Suppressor macrophage treated with lipopolysaccharide for 1 hour (primary cell): ENCODE measurements around the gene SMIM38.
"Not testable (repeated sequence)": the region's sequence is repeated elsewhere in the genome, so short reads cannot be mapped to it uniquely, and the experiment has no call there.

Source experiments
- DNase-seq, 3 donors: peaks; one replicate each; pipeline ENCODE4 v3.0.0-alpha.2; 2020 to 2022

The SMIM38 gene

DNA sequence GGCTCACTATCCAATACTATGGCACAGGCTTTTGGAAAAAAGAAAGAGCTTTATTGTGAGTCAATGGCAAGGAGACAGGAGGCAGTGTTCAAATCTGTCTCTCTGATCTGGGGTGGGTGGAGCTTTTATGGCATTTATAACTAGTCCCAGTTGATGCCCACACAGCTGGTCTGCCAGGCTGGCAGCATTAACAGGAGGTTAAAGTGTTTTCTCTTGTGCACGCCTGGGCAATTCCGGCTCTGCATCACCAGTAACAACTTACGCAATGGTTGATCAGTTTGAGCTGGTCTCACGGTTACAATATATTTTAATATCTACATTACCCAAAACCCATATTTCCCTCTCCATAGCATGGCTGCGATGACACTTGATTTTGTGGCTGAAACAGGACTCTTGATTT is 15.1 kb upstream of the SMIM38 start:
- DNase-seq = peak; percentile 31 to 56 (median 38)

DNA sequence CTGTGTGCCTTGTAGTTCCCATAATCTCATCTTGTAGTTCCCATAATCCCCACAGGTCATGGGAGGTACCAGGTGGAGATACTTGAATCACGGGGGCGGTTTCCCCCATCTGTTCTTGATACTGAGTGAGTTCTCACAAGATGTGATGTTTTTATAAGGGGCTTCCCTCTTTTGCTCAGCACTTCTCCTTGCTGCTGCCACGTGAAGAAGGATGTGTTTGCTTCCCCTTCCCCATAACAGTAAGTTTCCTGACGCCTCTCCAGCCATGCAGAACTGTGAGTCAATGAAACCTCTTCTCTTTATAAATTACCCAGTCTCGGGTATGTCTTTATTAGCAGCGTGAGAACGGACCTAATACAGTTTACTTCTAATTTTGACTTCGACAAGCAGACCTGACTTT is 14.0 kb upstream of the SMIM38 start:
- DNase-seq = peak; percentile 77 to 89 (median 81)

DNA sequence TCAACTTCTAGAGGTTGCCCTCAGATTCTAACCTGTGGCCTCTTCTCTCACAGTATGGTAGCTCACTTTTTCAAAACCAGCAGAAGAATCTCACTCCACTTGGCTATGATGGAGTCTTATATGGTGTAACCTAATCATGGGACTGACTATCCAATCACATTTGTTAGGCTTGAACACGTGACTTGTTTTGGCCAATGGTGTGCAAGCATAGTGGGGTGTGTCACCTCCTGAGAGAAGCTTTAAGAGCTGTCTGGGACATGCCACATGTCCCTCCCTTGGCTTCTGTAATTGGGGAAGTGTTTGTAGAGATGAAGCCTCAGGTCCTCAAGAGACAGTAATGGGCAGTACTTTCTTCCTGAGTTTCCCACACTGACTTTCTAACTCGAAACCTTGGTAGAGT is 12.8 kb upstream of the SMIM38 start:
- DNase-seq = peak; percentile 45 to 47 (median 46)

DNA sequence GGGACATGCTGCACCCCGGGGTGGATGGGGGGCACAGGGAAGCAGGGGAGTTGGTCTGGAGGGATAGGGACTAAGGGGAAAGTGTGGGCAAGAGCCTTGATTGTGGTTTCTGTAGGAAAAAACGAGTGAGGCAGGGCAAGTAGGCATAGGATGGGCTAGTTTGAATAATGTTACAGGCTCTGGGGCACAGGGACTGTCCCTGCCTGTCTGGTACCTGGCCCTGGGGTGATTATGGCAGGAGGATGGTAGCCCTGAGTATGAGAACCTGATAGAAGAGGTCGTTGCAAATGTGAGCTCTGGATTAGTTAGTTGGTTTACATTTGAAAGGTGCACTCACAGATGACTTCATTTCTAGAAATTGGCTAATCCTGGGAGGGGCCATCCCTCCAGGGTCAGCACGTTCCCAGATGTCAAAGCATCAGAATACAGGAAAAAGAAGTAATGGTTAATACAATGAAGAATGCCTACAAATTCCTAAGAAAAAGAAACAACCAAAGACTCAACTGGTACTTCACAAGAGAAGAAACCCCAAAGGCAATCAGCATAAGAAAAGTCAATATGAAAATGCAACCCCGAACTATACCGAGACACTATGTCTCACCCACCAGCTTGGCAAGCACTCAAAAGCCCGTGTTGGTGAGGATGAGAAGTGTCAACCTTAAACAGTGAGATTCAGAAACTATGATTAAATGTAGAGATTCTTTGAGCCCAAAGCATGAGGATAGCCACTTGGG is 11.3 kb upstream of the SMIM38 start:
- DNase-seq = no peak

GRCh38 chr11:69145050-69145380 is 10.7 kb upstream of the SMIM38 start:
- DNase-seq = no peak

DNA sequence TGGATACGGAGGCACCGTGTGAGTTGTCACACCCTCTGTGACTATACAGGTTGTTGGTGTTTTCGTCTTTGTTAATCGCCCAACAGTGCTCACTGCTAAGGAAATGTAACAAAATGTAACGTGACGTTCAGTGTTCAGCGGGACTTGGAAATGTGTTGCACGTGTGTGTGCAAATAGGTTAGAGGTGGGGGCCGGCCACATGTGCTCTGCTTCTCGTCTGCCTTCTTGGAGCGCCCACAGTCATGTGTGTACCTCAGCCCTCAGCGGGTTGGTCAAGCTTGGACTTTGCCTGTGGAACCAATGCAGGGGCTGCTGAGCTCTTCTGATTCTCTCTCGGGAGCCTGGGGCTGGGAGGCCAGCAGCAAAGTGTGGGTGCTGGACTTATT is 7.4 kb upstream of the SMIM38 start:
- no peak for DNase-seq

- no peak for DNase-seq
These were observed 6.9 kb upstream of the SMIM38 start for GRCh38 chr11:69148806-69149205.

- DNase-seq = not testable (repeated sequence)
These were observed 6.2 kb upstream of the SMIM38 start for GRCh38 chr11:69149338-69150045.

- no peak for DNase-seq
These were observed 5.6 kb upstream of the SMIM38 start for GRCh38 chr11:69150175-69150574.

DNA sequence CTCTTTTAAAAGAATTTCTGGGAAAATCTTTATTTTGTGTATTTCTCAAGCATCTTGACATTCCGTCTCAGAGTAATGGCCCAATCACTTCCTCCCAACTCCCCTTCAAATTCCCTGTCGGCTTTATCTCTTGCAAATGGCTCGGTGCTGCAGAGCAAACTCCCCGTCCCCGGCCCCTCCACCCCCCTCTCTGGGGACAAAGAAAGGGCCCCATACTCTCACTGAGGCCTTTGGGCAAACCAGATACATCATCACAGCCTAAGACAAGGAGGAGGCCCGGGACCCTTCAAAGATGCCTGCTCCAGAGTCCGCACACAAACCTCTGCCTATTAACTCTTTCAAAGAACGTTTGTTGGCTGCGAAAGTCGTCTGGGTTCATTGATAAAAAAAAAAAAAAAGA is 3.9 kb upstream of the SMIM38 start:
- no peak for DNase-seq

DNA sequence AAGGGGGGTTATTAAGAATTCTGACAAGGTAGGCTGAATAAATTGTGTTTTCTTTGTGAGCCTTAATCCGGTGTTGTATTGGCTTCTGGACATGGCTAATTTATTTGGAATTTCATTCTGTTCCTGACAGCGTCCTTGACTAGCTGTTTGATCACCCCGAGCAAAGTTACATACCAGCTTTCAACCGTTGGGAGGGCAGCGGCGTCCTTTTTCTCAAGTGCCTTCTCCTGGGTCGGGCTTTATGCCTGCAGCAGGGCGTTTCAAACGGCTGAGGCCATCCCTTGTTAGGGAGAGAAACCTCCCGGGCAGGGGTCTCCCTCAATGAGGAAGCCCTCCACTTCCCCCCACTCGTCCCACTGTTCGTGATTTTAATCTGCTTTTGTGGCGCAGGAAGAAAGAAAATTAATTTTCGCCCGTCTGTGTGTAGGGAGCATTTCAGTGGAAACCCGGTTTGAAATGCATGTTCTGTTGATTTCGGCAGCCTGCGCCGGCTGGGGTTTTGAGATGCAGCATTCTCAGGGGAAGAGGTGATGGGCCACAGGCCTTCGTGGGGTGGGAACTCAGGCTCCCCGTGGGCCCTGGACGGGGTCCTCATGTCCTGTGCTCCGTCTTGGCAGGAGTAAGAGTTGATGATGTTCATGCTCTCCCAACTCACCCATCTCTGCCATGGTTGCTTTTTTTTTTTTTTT is 2.9 kb upstream of the SMIM38 start:
- no peak for DNase-seq

DNA sequence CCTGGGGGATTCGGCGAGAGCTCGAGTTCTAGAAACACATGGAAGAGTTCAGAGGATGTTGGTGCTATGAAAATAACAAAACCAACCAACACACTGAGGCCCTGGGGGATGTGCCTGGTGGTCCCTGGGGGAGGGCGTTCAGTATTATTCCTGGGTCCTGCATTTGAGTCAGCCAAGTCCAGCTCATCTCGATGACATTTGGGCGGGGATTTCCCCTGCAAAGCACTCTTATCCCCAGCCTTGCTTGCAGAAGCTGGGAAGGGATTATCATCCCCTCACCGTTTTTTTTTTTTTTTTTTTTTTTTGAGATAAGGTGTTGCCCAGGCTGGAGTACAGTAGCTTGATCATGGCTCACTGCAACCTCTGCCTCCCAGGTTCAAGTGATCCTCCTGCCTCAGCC is 2.1 kb upstream of the SMIM38 start:
- peak in 2 of 3 donors; percentile 17 to 31 for DNase-seq

DNA sequence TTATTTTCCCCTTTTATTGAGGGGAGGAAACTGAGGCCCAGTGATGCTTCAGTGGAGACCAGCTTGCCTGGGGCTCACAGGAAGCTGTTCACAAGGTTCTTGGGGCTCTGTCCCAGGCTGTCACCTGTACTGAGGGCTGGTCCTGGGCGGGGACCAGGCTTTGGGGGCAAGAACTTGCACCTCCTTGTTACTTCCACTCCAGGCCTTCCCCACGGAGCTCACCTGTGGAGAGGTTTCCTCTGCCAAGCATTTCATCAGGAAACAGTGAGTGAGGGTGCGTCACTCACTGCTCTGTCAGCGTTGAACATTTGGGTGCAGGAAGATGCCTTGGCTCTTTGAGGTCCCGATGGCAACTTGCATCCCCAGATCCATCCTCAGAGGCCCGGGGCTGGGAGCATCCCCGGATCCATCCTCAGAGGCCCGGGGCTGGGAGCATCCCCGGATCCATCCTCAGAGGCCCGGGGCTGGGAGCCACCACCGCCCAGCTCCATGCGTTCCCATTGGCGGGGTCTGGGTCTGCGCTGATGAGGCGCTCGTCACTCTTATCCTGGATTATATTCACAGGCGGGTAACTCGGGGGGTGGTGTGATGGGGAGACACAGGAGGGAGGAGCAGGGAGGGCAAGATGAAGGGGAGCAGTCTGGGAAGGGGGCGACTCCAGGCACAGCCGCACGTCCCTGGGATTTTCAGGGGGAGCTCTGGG is 1.4 kb upstream of the SMIM38 start:
- DNase-seq = no peak

DNA sequence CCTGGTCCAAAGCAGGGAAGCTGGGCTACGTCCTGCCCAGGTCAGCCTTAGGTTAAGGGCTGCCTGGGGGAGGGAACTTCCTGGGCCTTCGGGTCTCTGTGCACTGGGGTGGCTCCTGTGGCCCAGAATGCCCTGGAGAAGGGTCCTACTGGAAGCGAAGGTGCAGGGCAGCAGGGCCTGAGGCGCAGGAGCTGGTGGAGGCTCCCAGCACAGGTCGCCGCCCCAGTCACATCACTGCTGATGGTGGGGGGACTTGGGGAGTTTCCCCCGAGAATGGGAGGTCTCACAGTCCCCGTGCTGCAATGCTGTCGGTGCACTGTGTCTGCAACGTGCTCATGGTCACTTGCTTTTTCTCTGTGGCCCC is 815 bp upstream of the SMIM38 start:
- DNase-seq = no peak

GRCh38 chr11:69156235-69156639 is 502 bp downstream of the SMIM38 start:
- no peak for DNase-seq

DNA sequence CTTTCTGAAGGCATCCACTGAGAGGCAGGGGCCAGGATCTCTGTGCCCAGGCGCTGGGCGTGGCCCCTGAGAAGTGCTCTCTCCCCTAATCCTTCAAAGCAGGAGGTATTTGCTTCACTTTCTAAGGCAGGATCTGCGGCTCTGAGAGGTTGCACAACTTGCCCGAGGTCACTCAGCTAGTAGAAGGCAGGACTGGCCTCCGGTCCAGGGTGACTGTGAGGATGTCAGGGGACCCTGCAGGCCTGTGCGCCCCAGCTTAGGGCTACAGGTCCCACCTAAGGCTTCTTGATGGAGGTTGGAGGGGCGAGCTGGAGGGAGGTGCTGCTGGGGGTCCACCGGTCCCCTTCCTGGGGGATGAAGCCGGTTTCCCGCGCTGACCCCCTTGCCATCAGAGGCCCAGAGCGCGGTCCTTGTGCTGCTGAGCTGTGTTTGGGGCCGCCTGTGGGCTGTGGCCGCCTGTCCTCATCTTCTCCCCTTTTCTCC is 979 bp downstream of the SMIM38 start:
- peak in 1 of 3 donors; percentile 17 for DNase-seq

- DNase-seq = peak; percentile 46 to 77 (median 60)
These were observed 1.6 kb downstream of the SMIM38 start for GRCh38 chr11:69157156-69157821.

DNA sequence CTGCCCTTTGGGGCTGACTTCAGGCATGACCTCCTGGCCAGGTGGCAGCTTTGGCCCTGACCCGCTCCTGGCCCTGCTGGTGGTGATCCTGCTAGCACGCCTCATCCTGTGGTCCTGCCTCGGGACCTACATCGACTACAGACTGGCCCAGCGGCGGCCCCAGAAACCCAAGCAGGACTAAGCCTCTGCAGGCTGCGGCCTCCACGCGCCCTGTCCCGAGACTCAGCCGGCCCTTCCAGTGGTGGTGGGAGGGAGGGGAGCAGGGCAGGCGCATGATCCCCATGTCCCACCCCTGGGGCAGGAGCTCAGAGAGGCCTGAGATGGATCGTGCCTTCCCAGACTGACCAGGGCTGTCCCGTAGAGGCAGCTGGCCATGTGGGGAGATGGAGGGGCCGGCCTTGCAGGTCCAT is 2.1 kb downstream of the SMIM38 start:
- DNase-seq = no peak

DNA sequence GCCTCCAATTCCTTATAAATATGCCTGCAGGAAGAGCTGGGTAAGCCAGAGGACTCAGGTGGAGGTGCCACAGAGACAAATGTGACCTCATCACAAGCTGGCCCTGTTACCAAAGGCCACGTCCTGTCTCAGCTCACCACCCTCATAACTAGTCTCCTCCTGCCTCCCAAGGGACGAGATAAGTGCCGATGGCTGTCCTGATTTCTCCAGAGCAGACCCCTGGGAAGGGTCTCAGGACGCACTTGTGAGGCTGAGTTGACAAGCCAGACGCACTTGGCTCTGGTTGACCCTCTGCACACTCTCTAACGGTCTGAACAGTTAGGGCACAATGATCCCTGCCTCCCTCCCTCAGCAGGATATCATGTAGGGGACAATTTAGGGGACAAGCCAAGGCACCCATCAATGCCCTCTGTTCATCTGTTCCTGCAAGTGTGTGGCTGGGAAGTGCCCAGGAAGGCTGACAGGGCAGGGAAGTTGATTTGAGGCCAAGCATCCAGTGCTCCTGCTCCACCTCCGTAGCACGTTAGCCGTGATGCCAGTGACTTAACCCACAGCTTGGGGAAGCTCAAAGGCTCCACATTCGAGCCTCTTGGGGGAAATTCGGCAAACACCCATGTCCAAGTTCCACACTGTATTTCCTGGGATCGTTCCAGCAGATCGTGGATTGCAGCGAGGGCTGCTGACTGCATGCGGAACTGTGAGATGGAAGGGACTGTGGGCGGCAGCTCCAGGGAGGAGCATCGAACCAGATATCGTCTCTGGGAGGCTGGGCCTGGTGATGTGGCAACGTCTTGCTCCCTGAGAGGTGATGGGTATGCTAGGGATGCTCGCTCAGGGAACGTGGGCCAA is 2.8 kb downstream of the SMIM38 start:
- DNase-seq = no peak

DNA sequence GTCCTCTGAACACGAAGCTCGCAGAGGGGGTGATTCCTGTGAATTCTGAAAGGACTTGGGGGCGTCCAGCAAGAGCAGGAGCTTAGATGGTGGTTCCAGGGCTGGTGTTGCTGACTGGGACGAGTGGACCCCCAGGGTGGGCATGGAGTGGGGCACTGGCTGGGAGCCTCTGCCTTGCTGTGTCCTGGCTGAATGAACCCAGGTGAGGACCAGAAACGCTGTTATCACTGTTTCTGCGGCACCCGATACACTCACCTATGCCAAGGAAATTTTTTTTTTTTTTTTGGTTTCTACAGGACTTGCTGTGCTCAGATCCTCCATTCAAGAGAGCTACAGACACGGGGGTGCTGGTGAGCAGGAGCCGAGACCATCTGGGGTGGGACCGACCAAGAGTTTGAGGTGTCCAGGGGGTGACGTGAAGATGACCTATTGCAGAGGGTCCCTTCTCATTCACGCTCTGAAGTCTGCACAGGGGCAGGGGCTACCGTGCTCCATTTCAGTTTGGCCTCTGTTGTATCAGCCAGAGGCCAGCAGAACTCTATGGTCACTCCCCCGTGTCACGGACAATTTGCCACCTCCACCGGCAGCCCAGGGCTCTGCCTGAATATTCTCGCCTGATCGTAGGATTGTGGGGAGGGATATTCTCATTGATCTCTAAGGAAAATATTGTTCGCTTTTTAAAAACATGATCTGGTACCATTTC is 3.6 kb downstream of the SMIM38 start:
- no peak for DNase-seq
